ENCODE measurements around the gene SPINK4. TPM values are rescaled to one million over a fixed set of nuclear protein-coding genes. Genes with fewer than 3 reads are reported as not detected.

SPINK4 gene
- total and polyA plus RNA-seq, 4 donors, result 0.70 TPM; not detected in 3

DNA sequence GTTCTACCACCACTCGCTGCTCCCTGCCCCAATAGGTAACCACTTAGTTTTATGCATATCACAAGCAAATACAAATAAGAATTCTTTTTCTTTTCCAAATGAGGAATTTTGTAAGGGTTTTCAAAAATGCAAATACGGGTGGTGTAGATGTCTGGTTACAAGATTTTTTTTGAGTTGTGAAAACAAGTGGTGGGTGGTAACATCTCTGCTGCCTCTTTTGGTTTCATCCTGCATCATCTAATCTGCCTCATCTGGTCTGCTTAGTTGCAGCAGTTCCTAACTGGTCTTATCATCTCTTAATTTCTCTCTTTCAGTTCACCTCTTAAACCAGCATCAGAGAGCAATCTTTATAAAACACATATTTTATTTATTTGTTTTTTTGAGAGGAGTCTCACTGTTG lies 55.6 kb downstream of the SPINK4 start (continued):
- TF ChIP-seq RXRA (IDR thresholded peaks at IDR 0.05) (no peak), NR2F2 (IDR thresholded peaks at IDR 0.05) (no peak)
- TF ChIP-seq, protein P1, sequence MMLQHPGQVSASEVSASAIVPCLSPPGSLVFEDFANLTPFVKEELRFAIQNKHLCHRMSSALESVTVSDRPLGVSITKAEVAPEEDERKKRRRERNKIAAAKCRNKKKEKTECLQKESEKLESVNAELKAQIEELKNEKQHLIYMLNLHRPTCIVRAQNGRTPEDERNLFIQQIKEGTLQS (IDR thresholded peaks at IDR 0.05), result no peak
- TF ChIP-seq, protein P2, sequence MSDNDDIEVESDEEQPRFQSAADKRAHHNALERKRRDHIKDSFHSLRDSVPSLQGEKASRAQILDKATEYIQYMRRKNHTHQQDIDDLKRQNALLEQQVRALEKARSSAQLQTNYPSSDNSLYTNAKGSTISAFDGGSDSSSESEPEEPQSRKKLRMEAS (IDR thresholded peaks at IDR 0.05), result no peak

DNA sequence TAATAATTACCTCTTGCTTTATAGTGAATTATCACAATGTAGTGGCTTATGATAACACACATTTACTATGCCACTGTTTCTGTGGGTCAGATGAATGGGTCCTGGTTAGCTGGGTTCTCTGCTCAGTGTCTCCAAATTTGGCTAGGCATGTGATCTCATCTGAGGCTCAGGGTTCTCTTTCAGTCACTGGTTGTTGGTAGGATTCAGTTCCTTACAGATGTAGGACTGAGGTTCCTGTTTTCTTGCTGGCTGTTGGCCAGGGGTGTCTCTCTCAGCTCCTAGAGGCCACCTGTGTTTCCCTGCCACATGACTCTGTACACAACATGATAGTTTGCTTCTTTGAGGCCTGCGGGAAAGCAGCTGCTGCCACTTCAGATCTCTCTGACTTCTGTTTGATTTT lies 57.5 kb downstream of the SPINK4 start:
- TF ChIP-seq, protein P2 (IDR thresholded peaks at IDR 0.05), result no peak
- TF ChIP-seq, protein P3, sequence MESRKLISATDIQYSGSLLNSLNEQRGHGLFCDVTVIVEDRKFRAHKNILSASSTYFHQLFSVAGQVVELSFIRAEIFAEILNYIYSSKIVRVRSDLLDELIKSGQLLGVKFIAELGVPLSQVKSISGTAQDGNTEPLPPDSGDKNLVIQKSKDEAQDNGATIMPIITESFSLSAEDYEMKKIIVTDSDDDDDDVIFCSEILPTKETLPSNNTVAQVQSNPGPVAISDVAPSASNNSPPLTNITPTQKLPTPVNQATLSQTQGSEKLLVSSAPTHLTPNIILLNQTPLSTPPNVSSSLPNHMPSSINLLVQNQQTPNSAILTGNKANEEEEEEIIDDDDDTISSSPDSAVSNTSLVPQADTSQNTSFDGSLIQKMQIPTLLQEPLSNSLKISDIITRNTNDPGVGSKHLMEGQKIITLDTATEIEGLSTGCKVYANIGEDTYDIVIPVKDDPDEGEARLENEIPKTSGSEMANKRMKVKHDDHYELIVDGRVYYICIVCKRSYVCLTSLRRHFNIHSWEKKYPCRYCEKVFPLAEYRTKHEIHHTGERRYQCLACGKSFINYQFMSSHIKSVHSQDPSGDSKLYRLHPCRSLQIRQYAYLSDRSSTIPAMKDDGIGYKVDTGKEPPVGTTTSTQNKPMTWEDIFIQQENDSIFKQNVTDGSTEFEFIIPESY (IDR thresholded peaks at IDR 0.05), result no peak
- TF ChIP-seq, protein P4, sequence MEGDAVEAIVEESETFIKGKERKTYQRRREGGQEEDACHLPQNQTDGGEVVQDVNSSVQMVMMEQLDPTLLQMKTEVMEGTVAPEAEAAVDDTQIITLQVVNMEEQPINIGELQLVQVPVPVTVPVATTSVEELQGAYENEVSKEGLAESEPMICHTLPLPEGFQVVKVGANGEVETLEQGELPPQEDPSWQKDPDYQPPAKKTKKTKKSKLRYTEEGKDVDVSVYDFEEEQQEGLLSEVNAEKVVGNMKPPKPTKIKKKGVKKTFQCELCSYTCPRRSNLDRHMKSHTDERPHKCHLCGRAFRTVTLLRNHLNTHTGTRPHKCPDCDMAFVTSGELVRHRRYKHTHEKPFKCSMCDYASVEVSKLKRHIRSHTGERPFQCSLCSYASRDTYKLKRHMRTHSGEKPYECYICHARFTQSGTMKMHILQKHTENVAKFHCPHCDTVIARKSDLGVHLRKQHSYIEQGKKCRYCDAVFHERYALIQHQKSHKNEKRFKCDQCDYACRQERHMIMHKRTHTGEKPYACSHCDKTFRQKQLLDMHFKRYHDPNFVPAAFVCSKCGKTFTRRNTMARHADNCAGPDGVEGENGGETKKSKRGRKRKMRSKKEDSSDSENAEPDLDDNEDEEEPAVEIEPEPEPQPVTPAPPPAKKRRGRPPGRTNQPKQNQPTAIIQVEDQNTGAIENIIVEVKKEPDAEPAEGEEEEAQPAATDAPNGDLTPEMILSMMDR (IDR thresholded peaks at IDR 0.05; ENCODE audit: low read depth, low read length, missing input control), result no peak
- TF ChIP-seq NR2F2 (IDR thresholded peaks at IDR 0.05), result no peak
- 47% methylated on average over 1 of the region's 1 CpG for WGBS
- H3K36me3 ChIP-seq (ENCODE audit: control insufficient read depth in 4 of 4, insufficient read depth in 3 of 4, low read depth in 1 of 4, low read length in 3 of 4), result peaks cover 9 to 58% (median 27%) of the 10 kb centered on the region in 4 donors
- DNase-seq (ENCODE audit: low spot score), result peak; percentile 41
- no peaks in the 10 kb centered on the region for H3K9me3 ChIP-seq (ENCODE audit: control insufficient read depth in 4 of 4, low read length in 3 of 4)
- peak overlapping the region in 1 of 2 donors; percentile 50 for H3K9ac ChIP-seq (ENCODE audit: low read depth in 1 of 2, low read length in 2 of 2)
- no peaks in the 10 kb centered on the region for H3K27me3 ChIP-seq (ENCODE audit: control insufficient read depth in 4 of 4, insufficient read depth in 4 of 4, low read length in 3 of 4)
- H3K27ac ChIP-seq (ENCODE audit: low read depth in 1 of 2, low read length in 2 of 2), result peak overlapping the region in 1 of 2 donors; percentile 47
- H3K4me3 ChIP-seq (ENCODE audit: low read depth in 1 of 3, low read length in 3 of 3), result no peak overlapping the region
- peaks cover 12 to 79% (median 68%) of the 10 kb centered on the region in 4 donors for H3K4me1 ChIP-seq (ENCODE audit: control insufficient read depth in 4 of 4, insufficient read depth in 4 of 4, low read length in 3 of 4)

Other genes starting within 250 kb of the SPINK4 start
- 10 to 100 TPM; 13.6 to 16.3 TPM for gene APTX, start 238.5 kb upstream of the SPINK4 start, total RNA-seq
- gene APTX, start 238.5 kb upstream of the SPINK4 start, polyA plus RNA-seq, result 10 to 100 TPM; 14.2 to 17.4 TPM
- gene DNAJA1, start 214.9 kb upstream of the SPINK4 start, total RNA-seq, result 10 to 100 TPM; 60.9 to 96.6 TPM
- 10 to 100 TPM; 72.3 to 74.6 TPM for gene DNAJA1, start 214.9 kb upstream of the SPINK4 start, polyA plus RNA-seq
- gene SMU1, start 163.5 kb upstream of the SPINK4 start, total RNA-seq, result 10 to 100 TPM; 12.3 to 14.2 TPM
- gene SMU1, start 163.5 kb upstream of the SPINK4 start, polyA plus RNA-seq, result 1 to 10 TPM; 5.3 to 6.7 TPM
- 10 to 100 TPM; 27.3 to 58.1 TPM for gene B4GALT1, start 72.8 kb upstream of the SPINK4 start, total RNA-seq
- 10 to 100 TPM; 25.9 to 59.8 TPM for gene B4GALT1, start 72.8 kb upstream of the SPINK4 start, polyA plus RNA-seq
- gene BAG1, start 24.5 kb downstream of the SPINK4 start, total RNA-seq, result 10 to 100 TPM; 35.1 to 49.4 TPM
- gene BAG1, start 24.5 kb downstream of the SPINK4 start, polyA plus RNA-seq, result 10 to 100 TPM; 36.6 to 55.2 TPM
- 10 to 100 TPM; 23.2 to 26.5 TPM for gene CHMP5, start 24.9 kb downstream of the SPINK4 start, total RNA-seq
- 10 to 100 TPM; 29.0 to 34.8 TPM for gene CHMP5, start 24.9 kb downstream of the SPINK4 start, polyA plus RNA-seq
- 10 to 100 TPM; 14.1 to 27.9 TPM for gene NFX1, start 50.3 kb downstream of the SPINK4 start, total RNA-seq
- gene NFX1, start 50.3 kb downstream of the SPINK4 start, polyA plus RNA-seq, result 10 to 100 TPM; 13.7 to 15.1 TPM
- 10 to 100 TPM in 1 of 2 donors, 1 to 10 TPM in 1; 4.8 to 17.1 TPM for gene AQP7, start 162.4 kb downstream of the SPINK4 start, total RNA-seq
- gene AQP7, start 162.4 kb downstream of the SPINK4 start, polyA plus RNA-seq, result 10 to 100 TPM; 11.9 to 22.3 TPM
- 100 to 1,000 TPM in 1 of 2 donors, 10 to 100 TPM in 1; 60.5 to 109 TPM for gene AQP3, start 207.4 kb downstream of the SPINK4 start, total RNA-seq
- gene AQP3, start 207.4 kb downstream of the SPINK4 start, polyA plus RNA-seq, result 100 to 1,000 TPM in 1 of 2 donors, 10 to 100 TPM in 1; 65.7 to 124 TPM
- gene NOL6, start 233.8 kb downstream of the SPINK4 start, total RNA-seq, result 10 to 100 TPM; 10.6 to 20.2 TPM
- 10 to 100 TPM in 1 of 2 donors, 1 to 10 TPM in 1; 8.8 to 16.9 TPM for gene NOL6, start 233.8 kb downstream of the SPINK4 start, polyA plus RNA-seq